Psoas muscle (tissue), 8 donors: ENCODE results near the gene GCNT2. TPM values are rescaled to one million over a fixed set of nuclear protein-coding genes. Genes with fewer than 3 reads are reported as not detected.

Experiments
- ATAC-seq, 4 donors: fragments of 200-7000 bp; cut with Tn5 transposase; one replicate each; pipeline ENCODE4 v1.9.1; 2020; ENCODE audit warnings: moderate library complexity in 3 of 4, mild to moderate bottlenecking in 2 of 4
- DNase-seq, 2 donors: peaks; one replicate each; pipeline ENCODE4 v3.0.0-alpha.2; 2020
- H3K27ac ChIP-seq: fragments of 200-600 bp; one replicate; pipeline ENCODE4 v1.8.0; 2022
- H3K27me3 ChIP-seq, 3 donors: fragments of 200-600 bp in 1 of 3; one replicate each; pipeline versions ENCODE4 v1.6.1 to v1.8.0; 2013 to 2022; ENCODE audit warnings: low read length in 2 of 3, mild to moderate bottlenecking in 2 of 3, moderate library complexity in 1 of 3; ENCODE audit not compliant: insufficient read depth in 3 of 3
- H3K36me3 ChIP-seq, 2 donors: fragments of 200-600 bp in 1 of 2; one replicate each; pipeline versions ENCODE4 v1.6.1 to v1.8.0; 2013 to 2022; ENCODE audit warnings: low read depth in 1 of 2, mild to moderate bottlenecking in 1 of 2, moderate library complexity in 1 of 2; ENCODE audit not compliant: insufficient read depth in 1 of 2
- H3K4me1 ChIP-seq: fragments of 200-600 bp; one replicate; pipeline ENCODE4 v1.8.0; 2022
- H3K4me3 ChIP-seq: fragments of 200-600 bp; one replicate; pipeline ENCODE4 v1.8.0; 2022; ENCODE audit warnings: mild to moderate bottlenecking
- H3K9me3 ChIP-seq: fragments of 200-600 bp; one replicate; pipeline ENCODE4 v1.8.0; 2022
- CTCF ChIP-seq: fragments of 200-600 bp; IDR thresholded peaks from one replicate; pipeline ENCODE4 v1.8.0; 2022; ENCODE audit warnings: antibody characterized with exemption
- WGBS, 3 donors: extraction: QIAGEN DNeasy Blood & Tissue Kit; methylation state at CpG; one replicate each; pipeline versions ENCODE4 v1.1.6 to v1.1.7; 2013; 5-methylcytosine and 5-hydroxymethylcytosine counted together
- intact Hi-C, 2 donors: fragments of 100-400 bp; cut with DNase I; formaldehyde crosslinking; loops; one replicate each; pipeline versions ENCODE4 v1.11.0 to v1.14.2; 2022
- polyA plus RNA-seq, 3 donors: library from polyadenylated mRNA; stranded (reverse); fragments of 200-250 nt; gene quantifications; one replicate each; pipeline ENCODE4 v1.2.3, GENCODE V29; 2013
- total RNA-seq, 4 donors: library from RNA; stranded (reverse); fragmentation: NEBNext Ultra II Directional in 2 of 4; extraction: Animal tissue kit (Norgen Biotek cat#: 25700) in 2 of 4; gene quantifications; one replicate each; pipeline versions ENCODE4 v1.2.1 to v1.2.4, GENCODE V29; 2021 to 2023
- donor health status: healthy with polysubstance abuse.
- donor health status: DM: no; HTN: no; CAD: no; lungs with moderate emphysema.
- donor health status: Bipolar disorder and iron deficiency.
- donor health status: healthy.
- donor health status: DM: yes; HTN: yes; CAD: no.
- donor health status: DM: no; HTN: no; CAD: no.
- donor health status: DM: no; HTN: no; CAD: no.
- donor health status: DM: yes; HTN: yes; CAD: no.

The GCNT2 gene
- total and polyA plus RNA-seq, 7 donors = 0.27 to 23.1 (median 10.1) TPM

GRCh38 chr6:10556589-10556988 lies 35.4 kb downstream of the GCNT2 start:
- Histone ChIP-seq H3K27me3 (peaks cover 0 to 3% (median 0%) of the 10 kb centered on the region in 3 donors), H3K9me3 (no peaks in the 10 kb centered on the region), H3K36me3 (no peaks in the 10 kb centered on the region), H3K4me1 (no peaks in the 10 kb centered on the region), H3K27ac (peak overlapping the region; percentile 69), H3K4me3 (peak overlapping the region; percentile 52)
- intact Hi-C loops = no loop called here
- DNase-seq (no peak), ATAC-seq (no peak)
- no peak for TF ChIP-seq CTCF
- 44 to 54% (median 45%) methylated on average over 6 of the region's 6 CpGs for WGBS, 3 donors

- H3K36me3 ChIP-seq = no peaks in the 10 kb centered on the region
- 75 to 81% (median 79%) methylated on average over 6 of the region's 6 CpGs for WGBS, 3 donors
- peak overlapping the region; percentile 52 for H3K4me3 ChIP-seq
- no peak for ATAC-seq
- H3K9me3 ChIP-seq = no peaks in the 10 kb centered on the region
- no peak overlapping the region for H3K27ac ChIP-seq
- no peak for DNase-seq
- no peak for TF ChIP-seq CTCF
- no peaks in the 10 kb centered on the region for H3K4me1 ChIP-seq
- intact Hi-C loops = no loop called here
- peaks cover 0 to 3% (median 0%) of the 10 kb centered on the region in 3 donors for H3K27me3 ChIP-seq
Observed at GRCh38 chr6:10556992-10557391, 35.8 kb downstream of the GCNT2 start.

DNA sequence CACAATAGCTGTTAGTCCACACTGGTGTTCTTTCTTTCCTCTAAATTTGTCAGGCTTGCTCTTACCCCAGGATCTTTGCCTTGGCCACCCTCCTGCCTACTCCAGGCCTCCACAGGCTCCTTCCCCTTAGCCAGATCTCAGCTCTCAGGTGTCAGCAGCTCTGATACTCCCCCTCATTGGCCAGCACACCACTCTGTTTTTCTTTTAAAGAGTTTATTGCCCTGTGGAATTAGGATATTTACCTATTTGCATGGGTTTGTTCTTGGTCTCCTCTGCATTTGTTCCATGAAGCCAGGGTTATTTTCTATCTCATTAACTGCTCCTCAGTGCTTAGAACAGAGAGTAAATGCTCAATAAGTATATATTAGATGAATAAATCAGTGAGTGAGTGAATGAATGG lies 36.8 kb downstream of the GCNT2 start:
- H3K4me3 ChIP-seq = peak overlapping the region; percentile 33
- DNase-seq = no peak
- peaks cover 0 to 3% (median 0%) of the 10 kb centered on the region in 3 donors for H3K27me3 ChIP-seq
- no peak overlapping the region for H3K27ac ChIP-seq
- TF ChIP-seq CTCF = no peak
- intact Hi-C loops = no loop called here
- H3K36me3 ChIP-seq = no peaks in the 10 kb centered on the region
- ATAC-seq = no peak
- no peaks in the 10 kb centered on the region for H3K4me1 ChIP-seq
- no peaks in the 10 kb centered on the region for H3K9me3 ChIP-seq

DNA sequence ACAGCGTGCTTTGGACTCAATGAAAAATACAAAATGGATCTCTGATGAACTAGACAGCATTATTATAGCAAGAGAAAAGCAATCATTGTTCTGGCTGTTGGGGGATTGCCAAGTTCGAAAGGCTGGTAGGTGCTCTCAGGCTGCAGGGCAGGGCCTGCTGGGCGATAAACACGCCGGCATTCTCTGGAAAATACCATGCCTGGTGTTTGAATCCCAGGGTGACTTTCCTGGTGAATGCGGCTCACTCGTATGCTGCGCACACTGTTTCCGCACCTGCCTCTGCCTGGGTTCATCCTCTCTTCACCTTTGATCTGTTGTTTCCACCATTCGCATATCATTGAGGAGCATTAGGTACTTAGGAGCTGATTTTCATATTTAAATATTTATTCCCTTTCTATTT lies 37.4 kb downstream of the GCNT2 start:
- ATAC-seq (no peak), DNase-seq (no peak)
- H3K27ac ChIP-seq = no peak overlapping the region
- intact Hi-C loops = no loop called here
- H3K27me3 ChIP-seq = peaks cover 0 to 3% (median 0%) of the 10 kb centered on the region in 3 donors
- WGBS, 3 donors = 83 to 88% (median 87%) methylated on average over 10 of the region's 10 CpGs
- H3K4me1 ChIP-seq = no peaks in the 10 kb centered on the region
- TF ChIP-seq CTCF = no peak
- no peak overlapping the region for H3K4me3 ChIP-seq
- H3K36me3 ChIP-seq = no peaks in the 10 kb centered on the region
- H3K9me3 ChIP-seq = no peaks in the 10 kb centered on the region

- H3K9me3 ChIP-seq = no peaks in the 10 kb centered on the region
- 61 to 77% (median 75%) methylated on average over 9 of the region's 9 CpGs for WGBS, 3 donors
- H3K27me3 ChIP-seq = peaks cover 0 to 3% (median 0%) of the 10 kb centered on the region in 3 donors
- no peaks in the 10 kb centered on the region for H3K4me1 ChIP-seq
- intact Hi-C loops = no loop called here
- no peak for DNase-seq
- ATAC-seq = no peak
- no peak overlapping the region for H3K4me3 ChIP-seq
- no peaks in the 10 kb centered on the region for H3K36me3 ChIP-seq
- TF ChIP-seq CTCF = no peak
- no peak overlapping the region for H3K27ac ChIP-seq
Observed at GRCh38 chr6:10559522-10560152, 38.5 kb downstream of the GCNT2 start.
